Left lung (tissue), 10 donors: ENCODE results near the gene RASD1. TPM values are rescaled to one million over a fixed set of nuclear protein-coding genes. Genes with fewer than 3 reads are reported as not detected.

Experiments
- ATAC-seq: fragments of 200-7000 bp; cut with Tn5 transposase; one replicate; pipeline ENCODE4 v1.9.1; 2020; ENCODE audit warnings: moderate library complexity
- DNase-seq, 4 donors: peaks; one replicate each; pipeline ENCODE4 v3.0.0-alpha.2; 2013 to 2020
- H3K27ac ChIP-seq, 2 donors: fragments of 200-600 bp; sonication (generic) in 1 of 2; one replicate each; pipeline versions ENCODE4 v1.5.0 to v1.8.0; 2020 to 2021
- H3K27me3 ChIP-seq, 2 donors: fragments of 200-600 bp; sonication (generic) in 1 of 2; one replicate each; pipeline versions ENCODE4 v1.5.0 to v1.8.0; 2020 to 2021
- H3K36me3 ChIP-seq, 2 donors: fragments of 200-600 bp; sonication (generic) in 1 of 2; one replicate each; pipeline versions ENCODE4 v1.5.0 to v1.8.0; 2020 to 2021
- H3K4me1 ChIP-seq, 2 donors: fragments of 200-600 bp; one replicate each; pipeline ENCODE4 v1.8.0; 2021
- H3K4me3 ChIP-seq, 2 donors: fragments of 200-600 bp; sonication (generic) in 1 of 2; one replicate each; pipeline versions ENCODE4 v1.5.0 to v1.8.0; 2020 to 2021; ENCODE audit warnings: mild to moderate bottlenecking in 1 of 2
- H3K9me3 ChIP-seq, 2 donors: fragments of 200-600 bp; sonication (generic) in 1 of 2; one replicate each; pipeline versions ENCODE4 v1.5.0 to v1.8.0; 2020 to 2021
- intact Hi-C, 2 donors: fragments of 100-400 bp; cut with DNase I; formaldehyde crosslinking; loops; one replicate each; pipeline versions ENCODE4 v1.11.2 to v1.14.2; 2022
- polyA plus RNA-seq, 6 donors: library from polyadenylated mRNA; unstranded; fragments of 120-200 nt; gene quantifications; one replicate each; pipeline ENCODE4 v1.2.1, GENCODE V29; 2013; ENCODE audit not compliant: insufficient read length in 6 of 6
- total RNA-seq, 2 donors: library from RNA; stranded (reverse); fragmentation: NEBNext Ultra II Directional; extraction: Animal tissue kit (Norgen Biotek cat#: 25700); gene quantifications; one replicate each; pipeline ENCODE4 v1.2.1, GENCODE V29; 2021
- TF ChIP-seq, protein P1 (sequence below), 2 donors: fragments of 200-600 bp; sonication (generic) in 1 of 2; IDR thresholded peaks; one replicate each; pipeline versions ENCODE4 v1.5.0 to v1.8.0; 2021; ENCODE audit warnings: antibody characterized with exemption in 2 of 2
- donor health status: DM: no; HTN: yes; CAD: no.
- donor health status: DM: no; HTN: no; CAD: no.

RASD1 gene
- total and polyA plus RNA-seq, 8 donors = 1.4 to 14.2 (median 2.7) TPM

DNA sequence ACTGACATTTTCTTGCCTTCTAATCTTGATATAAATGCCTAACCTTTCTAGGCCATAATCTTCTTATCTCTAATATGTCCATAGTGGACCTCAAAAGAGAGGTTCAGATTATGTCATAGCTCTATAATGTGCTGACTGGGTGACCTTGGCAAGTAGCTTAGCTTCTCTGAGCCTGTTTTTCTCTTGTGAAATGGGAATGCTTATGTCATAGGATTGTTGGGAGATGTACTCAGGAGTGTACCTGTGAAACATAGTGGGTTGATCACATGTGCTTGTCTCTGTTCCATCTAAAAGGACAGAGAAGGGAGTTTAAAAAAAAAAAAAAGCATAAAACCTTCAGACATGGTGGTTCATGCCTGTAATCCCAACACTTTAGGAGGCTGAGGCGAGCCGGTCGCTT is 17.0 kb downstream of the RASD1 start:
- intact Hi-C loops = no loop called here

GRCh38 chr17:17476865-17477467 is 19.2 kb downstream of the RASD1 start, which contains the start of gene MED9:
Gene MED9 (plus strand): TSS chr17:17477000. CDS start chr17:17477042, 42 bp downstream.
- Histone ChIP-seq H3K4me1 (peaks cover 9 to 42% of the 10 kb centered on the region in 2 donors), H3K4me3 (peak within 1 kb of the TSS; percentile 81 to 94), H3K27ac (peak within 1 kb of the TSS; percentile 76 to 89), H3K27me3 (no peaks in the 10 kb centered on the region), H3K9me3 (no peaks in the 10 kb centered on the region), H3K36me3 (no peaks in the 10 kb centered on the region)
- DNase-seq = peak; percentile 94 to 96 (median 95)
- peak; percentile 99 for ATAC-seq
- intact Hi-C loops = no loop called here
- TF ChIP-seq, protein P1, sequence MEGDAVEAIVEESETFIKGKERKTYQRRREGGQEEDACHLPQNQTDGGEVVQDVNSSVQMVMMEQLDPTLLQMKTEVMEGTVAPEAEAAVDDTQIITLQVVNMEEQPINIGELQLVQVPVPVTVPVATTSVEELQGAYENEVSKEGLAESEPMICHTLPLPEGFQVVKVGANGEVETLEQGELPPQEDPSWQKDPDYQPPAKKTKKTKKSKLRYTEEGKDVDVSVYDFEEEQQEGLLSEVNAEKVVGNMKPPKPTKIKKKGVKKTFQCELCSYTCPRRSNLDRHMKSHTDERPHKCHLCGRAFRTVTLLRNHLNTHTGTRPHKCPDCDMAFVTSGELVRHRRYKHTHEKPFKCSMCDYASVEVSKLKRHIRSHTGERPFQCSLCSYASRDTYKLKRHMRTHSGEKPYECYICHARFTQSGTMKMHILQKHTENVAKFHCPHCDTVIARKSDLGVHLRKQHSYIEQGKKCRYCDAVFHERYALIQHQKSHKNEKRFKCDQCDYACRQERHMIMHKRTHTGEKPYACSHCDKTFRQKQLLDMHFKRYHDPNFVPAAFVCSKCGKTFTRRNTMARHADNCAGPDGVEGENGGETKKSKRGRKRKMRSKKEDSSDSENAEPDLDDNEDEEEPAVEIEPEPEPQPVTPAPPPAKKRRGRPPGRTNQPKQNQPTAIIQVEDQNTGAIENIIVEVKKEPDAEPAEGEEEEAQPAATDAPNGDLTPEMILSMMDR (IDR thresholded peaks at IDR 0.05) = no peak

More for the DNA sequence above, 17.0 kb downstream of the RASD1 start:
- Histone ChIP-seq H3K4me1 (peaks cover 9 to 51% of the 10 kb centered on the region in 2 donors), H3K27me3 (no peaks in the 10 kb centered on the region), H3K4me3 (no peak overlapping the region), H3K36me3 (no peaks in the 10 kb centered on the region), H3K9me3 (no peaks in the 10 kb centered on the region), H3K27ac (no peak overlapping the region)
- ATAC-seq (no peak), DNase-seq (no peak)
- TF ChIP-seq, protein P1 (IDR thresholded peaks at IDR 0.05) = no peak

DNA sequence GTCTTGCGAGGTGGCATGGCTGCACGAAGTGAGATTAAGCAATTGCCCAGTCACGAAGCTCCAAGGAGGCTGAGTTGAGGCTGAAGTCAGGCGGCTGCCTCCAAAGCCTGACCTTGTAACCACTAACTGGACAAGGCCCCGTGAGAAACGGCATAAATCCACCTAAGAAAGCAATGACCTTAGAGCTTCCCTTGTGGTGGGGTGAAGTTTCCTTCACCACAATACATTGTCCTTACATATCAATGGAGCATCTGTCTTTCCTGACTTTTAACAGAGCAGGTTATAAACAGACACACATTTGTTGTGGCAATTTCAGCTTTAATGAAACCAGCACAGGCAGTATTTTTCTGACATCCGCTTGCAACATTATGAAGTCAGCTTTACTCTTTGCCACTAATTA is 21.9 kb downstream of the RASD1 start:
- intact Hi-C loops = no loop called here
- H3K27me3 ChIP-seq = peaks cover 0 to 6% of the 10 kb centered on the region in 2 donors
- no peak overlapping the region for H3K4me3 ChIP-seq
- H3K27ac ChIP-seq = no peak overlapping the region
- H3K9me3 ChIP-seq = no peaks in the 10 kb centered on the region
- H3K36me3 ChIP-seq = no peaks in the 10 kb centered on the region
- H3K4me1 ChIP-seq = peaks cover 9 to 21% of the 10 kb centered on the region in 2 donors
- ATAC-seq (no peak), DNase-seq (no peak)
- TF ChIP-seq, protein P1 (IDR thresholded peaks at IDR 0.05) = no peak

DNA sequence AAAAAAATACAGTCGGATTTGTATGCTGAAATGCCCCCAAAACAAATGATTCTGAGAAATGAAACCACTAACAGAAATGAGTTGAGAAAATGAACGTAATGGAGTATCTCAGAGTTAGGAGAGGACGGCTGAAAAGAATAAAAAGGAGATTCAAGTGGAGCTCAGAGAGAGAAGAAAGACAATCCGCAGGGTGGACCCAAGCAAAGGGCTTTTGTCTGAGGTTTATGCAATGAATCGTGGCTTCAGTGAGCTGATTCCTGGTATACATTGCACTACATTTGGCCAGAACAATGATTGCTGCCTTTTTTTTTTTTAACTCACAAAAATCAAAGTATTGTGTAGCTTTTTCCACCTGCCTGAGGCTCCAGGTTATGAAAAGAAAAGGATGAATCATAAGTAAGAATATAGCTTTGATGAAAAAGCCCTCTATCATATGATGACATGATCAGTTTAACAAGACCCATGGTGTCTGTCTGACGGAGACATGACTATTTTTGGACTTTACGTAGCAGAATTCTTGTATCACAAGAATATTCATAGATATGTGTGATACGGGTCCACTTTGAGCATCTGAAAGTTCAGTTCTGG is 23.8 kb downstream of the RASD1 start:
- intact Hi-C loops = no loop called here
- peaks cover 0 to 6% of the 10 kb centered on the region in 2 donors for H3K27me3 ChIP-seq
- H3K36me3 ChIP-seq = no peaks in the 10 kb centered on the region
- peaks cover 1% of the 10 kb centered on the region in 2 donors for H3K4me1 ChIP-seq
- H3K27ac ChIP-seq = no peak overlapping the region
- TF ChIP-seq, protein P1 (IDR thresholded peaks at IDR 0.05) = no peak
- no peaks in the 10 kb centered on the region for H3K9me3 ChIP-seq
- no peak for DNase-seq
- no peak overlapping the region for H3K4me3 ChIP-seq
- ATAC-seq = no peak

DNA sequence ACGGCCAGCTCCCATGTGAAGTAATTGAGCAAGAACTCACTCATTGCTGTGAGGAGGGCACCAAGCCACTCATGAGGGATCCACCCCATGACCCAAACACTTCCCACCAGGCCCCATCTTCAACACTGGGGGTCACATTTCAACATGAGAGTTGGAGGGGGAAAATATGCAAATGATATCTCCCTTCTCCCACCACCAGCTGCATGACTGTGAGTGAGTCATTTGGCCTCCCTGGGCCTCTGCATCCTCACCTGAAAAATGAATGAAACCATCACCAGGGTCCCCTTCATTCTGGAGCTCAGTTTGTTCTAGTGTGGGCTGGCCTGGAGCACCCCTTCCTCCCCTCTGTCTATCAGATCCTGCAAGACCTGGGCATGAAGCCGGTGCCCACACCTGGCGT is 26.2 kb downstream of the RASD1 start:
- no peak overlapping the region for H3K27ac ChIP-seq
- no peak for DNase-seq
- H3K9me3 ChIP-seq = no peaks in the 10 kb centered on the region
- peaks cover 0 to 16% of the 10 kb centered on the region in 2 donors for H3K27me3 ChIP-seq
- intact Hi-C loops = no loop called here
- H3K4me3 ChIP-seq = no peak overlapping the region
- H3K4me1 ChIP-seq = no peaks in the 10 kb centered on the region
- TF ChIP-seq, protein P1 (IDR thresholded peaks at IDR 0.05) = no peak
- H3K36me3 ChIP-seq = no peaks in the 10 kb centered on the region
- no peak for ATAC-seq
